GM21367 (cell line): Measurements from ENCODE around the gene AUNIP.

Source experiments
- ATAC-seq: cut with Tn5 transposase; IDR thresholded peaks from one replicate; pipeline ENCODE4 v1.9.1; 2021; ENCODE audit not compliant: unreplicated experiment

Gene AUNIP

GRCh38 chr1:25858906-25859789 lies at the start of gene AUNIP:
AUNIP (minus strand) TSS chr1:25859457; CDS start chr1:25859357, 100 bp downstream.
- peak; percentile 52 for ATAC-seq

DNA sequence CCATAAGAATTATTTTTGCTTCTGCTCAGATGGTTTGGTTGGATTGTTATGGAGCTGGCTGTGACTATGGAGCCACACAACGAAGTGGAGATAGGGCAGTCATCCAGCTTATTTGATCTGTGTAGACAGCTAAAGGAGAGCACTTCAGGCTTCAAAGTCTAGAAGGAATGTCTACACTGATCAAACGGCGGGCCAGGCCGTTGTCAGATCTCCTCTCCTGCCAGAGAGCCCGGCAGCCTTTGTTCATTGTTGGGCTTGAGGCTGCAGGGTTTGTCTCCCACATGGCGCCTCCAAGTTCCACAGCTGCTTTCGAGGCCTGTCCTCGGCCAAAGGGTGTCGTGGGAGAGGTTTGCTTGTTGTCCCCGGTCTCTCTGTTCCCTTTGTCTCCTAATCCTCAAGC lies 49.8 kb upstream of the AUNIP start:
- no peak for ATAC-seq

DNA sequence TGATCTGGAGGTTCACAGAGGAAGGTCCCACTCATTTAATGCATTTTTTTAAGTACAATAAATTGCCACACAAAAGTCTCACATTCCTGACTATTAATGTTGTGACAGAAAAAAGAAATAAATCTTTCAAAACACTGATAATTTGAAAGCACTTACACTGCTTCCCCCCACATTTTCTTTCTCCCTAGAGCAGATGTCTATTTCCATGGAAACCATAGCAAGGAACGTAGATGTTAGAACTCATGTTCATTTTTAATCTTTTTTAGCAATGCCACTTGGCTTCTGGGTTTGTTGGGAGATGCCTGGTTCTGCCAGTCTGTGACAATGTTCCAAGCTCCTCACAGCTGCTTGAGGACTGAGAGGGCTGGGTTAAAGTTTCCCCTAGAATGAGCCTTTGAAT lies 48.9 kb upstream of the AUNIP start:
- ATAC-seq = no peak

GRCh38 chr1:25907601-25908000 lies 48.3 kb upstream of the AUNIP start:
- no peak for ATAC-seq

- peak; percentile 7 for ATAC-seq
These were observed 47.5 kb upstream of the AUNIP start for GRCh38 chr1:25906644-25907300.

- peak; percentile 52 for ATAC-seq
These were observed 46.7 kb upstream of the AUNIP start, which contains the start of gene STMN1 for GRCh38 chr1:25905680-25906643. STMN1 (minus strand) TSS chr1:25906419; CDS start chr1:25904676, 1,743 bp downstream.

DNA sequence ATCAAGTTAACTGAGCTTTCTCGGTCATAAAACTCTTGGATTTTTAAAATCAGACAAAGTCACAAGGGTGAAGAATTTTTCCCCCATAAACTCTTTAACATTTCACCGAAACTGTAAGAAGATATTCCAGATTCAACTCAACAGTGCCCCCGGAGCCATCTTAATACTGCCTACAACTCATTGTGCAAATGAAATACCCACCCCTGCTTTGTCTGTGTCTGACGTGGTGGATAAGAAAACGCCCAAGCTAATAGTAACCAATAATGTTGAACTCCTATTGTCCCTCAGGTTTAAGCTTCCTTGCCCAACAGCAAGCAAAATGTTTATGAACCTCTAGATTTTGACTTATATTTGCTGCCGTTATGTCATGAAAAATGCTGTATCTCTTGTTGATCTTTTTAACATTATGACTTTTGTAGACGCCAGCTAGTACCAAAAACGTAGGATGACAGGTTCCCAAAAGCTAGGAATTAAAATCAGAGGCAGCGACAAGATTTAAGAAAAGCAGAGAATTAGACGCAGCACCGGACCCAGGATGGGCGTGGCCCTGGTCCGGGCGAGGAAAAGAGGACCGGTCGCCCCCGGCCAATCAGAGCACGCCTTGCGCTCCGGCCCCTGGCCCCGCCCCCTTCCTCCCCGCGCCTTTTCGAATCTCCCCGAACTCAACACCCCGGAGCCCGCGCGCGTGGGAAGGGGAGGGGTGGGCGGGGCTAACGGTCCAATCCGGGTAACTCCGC lies 45.9 kb upstream of the AUNIP start:
- ATAC-seq = peak; percentile 56

GRCh38 chr1:25903986-25904385 lies 44.7 kb upstream of the AUNIP start:
- no peak for ATAC-seq

GRCh38 chr1:25902462-25902861 lies 43.2 kb upstream of the AUNIP start:
- no peak for ATAC-seq

DNA sequence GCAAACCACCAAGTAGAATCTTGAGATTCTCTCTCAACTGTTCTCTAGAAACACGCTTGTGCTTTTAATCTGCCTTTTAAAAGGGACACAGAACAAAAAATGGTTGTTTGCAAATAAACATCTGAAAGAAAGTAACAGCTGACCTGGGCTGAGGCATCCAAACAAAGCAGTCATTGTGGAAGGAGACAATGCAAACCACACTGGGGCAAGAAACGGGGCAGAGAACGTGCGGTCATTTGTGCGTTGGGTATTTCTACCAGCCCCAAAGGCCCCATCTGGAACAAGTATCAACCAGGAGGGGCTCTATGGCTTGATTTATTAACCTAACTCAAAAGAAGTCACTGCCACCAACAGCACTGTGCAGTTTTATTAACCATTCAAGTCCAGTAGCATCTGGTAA lies 41.0 kb upstream of the AUNIP start:
- ATAC-seq = no peak

- no peak for ATAC-seq
These were observed 40.5 kb upstream of the AUNIP start for GRCh38 chr1:25899792-25900191.

DNA sequence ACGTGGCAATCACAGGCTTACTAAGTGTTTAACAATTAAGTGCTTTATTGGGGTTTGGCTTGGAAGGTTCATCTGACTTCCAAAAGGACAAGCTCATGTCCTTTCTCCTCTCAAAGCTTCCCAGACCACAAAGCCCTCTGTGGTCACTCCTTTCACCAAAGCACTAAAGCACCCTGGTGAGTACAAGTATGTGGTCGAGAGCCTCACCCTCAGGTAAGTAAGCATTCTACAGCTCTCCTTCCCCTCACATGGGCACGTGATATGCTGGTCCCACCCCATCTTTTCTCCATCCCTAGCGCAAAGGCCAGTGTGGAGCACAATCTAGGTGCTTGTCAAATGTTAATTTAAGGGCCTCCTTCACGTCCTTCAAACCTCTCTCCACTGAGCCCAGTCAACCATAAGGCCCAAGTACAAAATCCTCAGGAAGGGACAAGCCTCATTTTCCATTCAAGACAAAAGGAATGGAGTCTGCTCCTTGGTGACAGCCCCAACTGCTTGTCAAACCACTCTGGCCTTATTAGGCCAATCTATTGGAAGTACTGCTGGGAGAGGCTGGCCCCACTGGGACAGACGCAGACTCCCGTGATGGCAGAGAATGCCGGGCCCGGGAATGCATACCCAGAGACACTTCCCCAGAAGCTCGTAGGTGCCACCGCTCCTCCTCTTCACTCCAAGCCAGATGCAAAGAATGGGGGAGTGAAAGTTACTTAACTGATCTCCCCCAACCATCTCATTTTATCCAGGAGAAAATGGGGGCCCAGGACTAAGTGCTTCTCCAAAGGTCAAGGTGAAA lies 39.2 kb upstream of the AUNIP start:
- no peak for ATAC-seq

DNA sequence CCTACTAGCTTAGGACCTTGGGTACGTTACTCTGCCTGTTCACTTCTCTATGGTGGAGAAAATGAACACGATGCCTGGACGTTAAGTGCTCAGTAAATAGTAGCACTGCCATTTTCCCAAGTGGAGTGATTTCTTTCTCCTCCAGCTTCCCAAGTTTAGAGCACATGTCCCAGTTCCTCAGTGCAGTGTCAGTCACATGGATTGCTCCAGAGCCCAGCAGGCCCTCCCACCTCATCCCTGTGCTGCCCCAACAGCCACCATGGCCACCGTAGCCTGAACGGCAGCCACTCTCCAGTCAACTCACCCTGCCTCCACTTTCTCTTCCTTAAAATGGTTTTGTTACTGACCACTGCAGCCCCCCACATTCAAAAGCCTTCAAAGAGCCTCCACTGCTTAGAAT lies 38.5 kb upstream of the AUNIP start:
- no peak for ATAC-seq

- no peak for ATAC-seq
These were observed 37.0 kb upstream of the AUNIP start for GRCh38 chr1:25896266-25896665.

GRCh38 chr1:25895365-25895990 lies 36.2 kb upstream of the AUNIP start:
- no peak for ATAC-seq

GRCh38 chr1:25893116-25893515 lies 33.9 kb upstream of the AUNIP start:
- no peak for ATAC-seq

GRCh38 chr1:25891606-25892005 lies 32.3 kb upstream of the AUNIP start:
- no peak for ATAC-seq

DNA sequence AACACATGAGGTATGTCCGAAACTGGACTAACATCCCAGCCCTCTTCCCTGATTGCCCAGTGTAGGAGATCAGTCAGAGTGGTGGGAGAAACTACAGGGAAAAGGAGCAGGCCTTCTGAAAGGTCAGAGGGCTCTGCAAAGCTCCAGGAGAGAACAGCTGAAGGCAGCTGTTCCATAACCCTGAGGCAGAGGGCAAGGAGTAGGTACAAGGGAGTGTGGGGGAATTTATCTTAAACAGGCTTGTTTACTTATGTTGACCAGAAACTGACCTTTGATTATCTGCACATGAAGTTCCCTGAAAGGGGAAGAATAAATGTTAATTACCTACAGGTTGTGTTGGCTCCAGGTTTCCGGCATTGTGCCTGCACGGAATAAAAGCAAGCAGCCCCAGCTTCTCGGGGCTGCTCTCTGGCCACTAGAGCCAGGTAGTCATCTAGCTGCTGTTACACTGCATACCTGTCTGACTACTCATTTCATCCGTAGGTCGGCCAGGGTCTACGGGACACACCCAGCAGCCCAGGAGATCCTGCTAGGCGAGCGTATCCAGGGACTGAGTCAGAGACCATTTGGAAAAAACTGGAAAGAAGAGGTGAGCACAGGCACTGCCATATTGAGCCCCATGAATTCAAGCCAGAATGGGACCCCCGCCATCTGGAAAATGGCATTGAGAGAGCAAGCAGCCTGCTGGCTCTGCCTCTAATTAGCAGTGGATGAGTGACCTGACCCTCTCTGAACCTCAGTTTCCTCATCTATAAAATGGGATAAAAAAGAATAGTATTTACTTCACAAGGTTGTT lies 31.2 kb upstream of the AUNIP start:
- no peak for ATAC-seq
